GM19193 (cell line): ENCODE measurements around the gene KCNT1.

Source experiments
- POLR2A ChIP-seq: IDR thresholded peaks from 4 replicates; pipeline ENCODE4 v1.6.1; 2011; ENCODE audit not compliant: insufficient read depth, insufficient read length; ENCODE audit errors: extremely low read depth

The KCNT1 gene

GRCh38 chr9:135766251-135766650 is 64.3 kb downstream of the KCNT1 start:
- TF ChIP-seq POLR2A = no peak

- no peak for TF ChIP-seq POLR2A
Observed at GRCh38 chr9:135766707-135767106, 64.7 kb downstream of the KCNT1 start.

GRCh38 chr9:135768516-135769218 is 66.7 kb downstream of the KCNT1 start:
- no peak for TF ChIP-seq POLR2A

GRCh38 chr9:135769489-135770202 is 67.7 kb downstream of the KCNT1 start:
- no peak for TF ChIP-seq POLR2A

- no peak for TF ChIP-seq POLR2A
Observed at GRCh38 chr9:135770203-135770535, 68.2 kb downstream of the KCNT1 start.

- no peak for TF ChIP-seq POLR2A
Observed at GRCh38 chr9:135770771-135771170, 68.8 kb downstream of the KCNT1 start.

GRCh38 chr9:135771401-135772051 is 69.5 kb downstream of the KCNT1 start:
- TF ChIP-seq POLR2A = no peak

GRCh38 chr9:135772056-135772646 is 70.2 kb downstream of the KCNT1 start:
- TF ChIP-seq POLR2A = no peak

- TF ChIP-seq POLR2A = no peak
Observed at GRCh38 chr9:135772702-135773493, 70.9 kb downstream of the KCNT1 start.

- no peak for TF ChIP-seq POLR2A
Observed at GRCh38 chr9:135773530-135774238, 71.7 kb downstream of the KCNT1 start.

- TF ChIP-seq POLR2A = no peak
Observed at GRCh38 chr9:135774239-135774747, 72.3 kb downstream of the KCNT1 start.

- no peak for TF ChIP-seq POLR2A
Observed at GRCh38 chr9:135774794-135775525, 73.0 kb downstream of the KCNT1 start.

GRCh38 chr9:135775911-135776310 is 73.9 kb downstream of the KCNT1 start:
- TF ChIP-seq POLR2A = no peak

GRCh38 chr9:135776893-135777622 is 75.1 kb downstream of the KCNT1 start:
- no peak for TF ChIP-seq POLR2A
